Measurements from ENCODE around the gene PLEKHA4.

GRCh38 chr19:48822514-48822913 is 45.9 kb downstream of the PLEKHA4 start:
- TF ChIP-seq CTCF (IDR thresholded peaks at IDR 0.05; ENCODE audit: insufficient read depth, low read length, poor library complexity, severe bottlenecking): no peak
- no peak for TF ChIP-seq EZH2phosphoT487 (conservative IDR thresholded peaks at IDR 0.05; ENCODE audit: low read length)

Data from SU-DHL-6 (cell line).